ENCODE results near the gene RIMS3.
"Not testable (repeated sequence)": the region's sequence is repeated elsewhere in the genome, so short reads cannot be mapped to it uniquely, and the experiment has no call there.

Gene RIMS3

GRCh38 chr1:40665335-40666171 lies at the start of gene RIMS3:
Gene RIMS3, minus strand, starts transcription at chr1:40665682. Its CDS starts 23,757 bp downstream, at chr1:40641925.
- peak in 1 of 2 experiments; percentile 84 for DNase-seq

GRCh38 chr1:40712997-40713396 lies 47.5 kb upstream of the RIMS3 start:
- no peak for DNase-seq

GRCh38 chr1:40712405-40712944 lies 47.0 kb upstream of the RIMS3 start:
- peak in 1 of 2 experiments; percentile 25 for DNase-seq

GRCh38 chr1:40711465-40712404 lies 46.3 kb upstream of the RIMS3 start:
- DNase-seq: peak in 1 of 2 experiments; percentile 40

- peak in 1 of 2 experiments; percentile 18 for DNase-seq
Measured at GRCh38 chr1:40710581-40711315, 45.3 kb upstream of the RIMS3 start.

GRCh38 chr1:40709802-40710278 lies 44.4 kb upstream of the RIMS3 start:
- DNase-seq: no peak

- DNase-seq: peak; percentile 94 to 97
Measured at GRCh38 chr1:40709100-40709801, 43.8 kb upstream of the RIMS3 start.

- DNase-seq: peak; percentile 94
Measured at GRCh38 chr1:40708750-40709099, 43.2 kb upstream of the RIMS3 start.

GRCh38 chr1:40706626-40707025 lies 41.1 kb upstream of the RIMS3 start:
- no peak for DNase-seq

- DNase-seq: no peak
Measured at GRCh38 chr1:40704817-40705733, 39.6 kb upstream of the RIMS3 start.

- no peak for DNase-seq
Measured at GRCh38 chr1:40703316-40703715, 37.8 kb upstream of the RIMS3 start.

- not testable (repeated sequence) for DNase-seq
Measured at GRCh38 chr1:40702810-40703209, 37.3 kb upstream of the RIMS3 start.

- DNase-seq: no peak
Measured at GRCh38 chr1:40701684-40702083, 36.2 kb upstream of the RIMS3 start.

GRCh38 chr1:40699787-40700186 lies 34.3 kb upstream of the RIMS3 start:
- no peak for DNase-seq

GRCh38 chr1:40697436-40697835 lies 32.0 kb upstream of the RIMS3 start:
- DNase-seq: no peak

- no peak for DNase-seq
Measured at GRCh38 chr1:40696294-40696693, 30.8 kb upstream of the RIMS3 start.

- DNase-seq: no peak
Measured at GRCh38 chr1:40694353-40694874, 28.9 kb upstream of the RIMS3 start.

- DNase-seq: no peak
Measured at GRCh38 chr1:40693425-40693824, 27.9 kb upstream of the RIMS3 start.

GRCh38 chr1:40692429-40692895 lies 27.0 kb upstream of the RIMS3 start:
- peak; percentile 65 to 66 for DNase-seq
